GM21381 (cell line): ENCODE measurements around the gene TMEM54.

Experiments used
- ATAC-seq: cut with Tn5 transposase; IDR thresholded peaks from one replicate; pipeline ENCODE4 v1.9.1; 2021; ENCODE audit warnings: mild to moderate bottlenecking, moderate library complexity; ENCODE audit not compliant: unreplicated experiment

TMEM54 gene

GRCh38 chr1:32900956-32901822, at the start of gene TMEM54:
Gene TMEM54, minus strand, starts transcription at chr1:32901389. Its CDS starts 151 bp downstream, at chr1:32901238.
- ATAC-seq: no peak

- no peak for ATAC-seq
These were observed 48.3 kb upstream of the TMEM54 start for GRCh38 chr1:32949519-32949918.

- ATAC-seq: no peak
These were observed 47.7 kb upstream of the TMEM54 start for GRCh38 chr1:32948905-32949304.

- no peak for ATAC-seq
These were observed 47.2 kb upstream of the TMEM54 start for GRCh38 chr1:32948390-32948722.

- no peak for ATAC-seq
These were observed 46.6 kb upstream of the TMEM54 start for GRCh38 chr1:32947669-32948389.

- no peak for ATAC-seq
These were observed 45.2 kb upstream of the TMEM54 start for GRCh38 chr1:32946413-32946812.

GRCh38 chr1:32944180-32944579, 43.0 kb upstream of the TMEM54 start:
- ATAC-seq: no peak

- no peak for ATAC-seq
These were observed 38.6 kb upstream of the TMEM54 start for GRCh38 chr1:32939655-32940371.

GRCh38 chr1:32937061-32937460, 35.9 kb upstream of the TMEM54 start:
- ATAC-seq: no peak

GRCh38 chr1:32934535-32934934, 33.3 kb upstream of the TMEM54 start:
- ATAC-seq: no peak

GRCh38 chr1:32933742-32934322, 32.6 kb upstream of the TMEM54 start:
- ATAC-seq: no peak

- no peak for ATAC-seq
These were observed 30.6 kb upstream of the TMEM54 start for GRCh38 chr1:32931760-32932159.

- no peak for ATAC-seq
These were observed 28.2 kb upstream of the TMEM54 start for GRCh38 chr1:32929366-32929765.

GRCh38 chr1:32928715-32929114, 27.5 kb upstream of the TMEM54 start:
- no peak for ATAC-seq

- no peak for ATAC-seq
These were observed 27.1 kb upstream of the TMEM54 start for GRCh38 chr1:32928285-32928684.

- no peak for ATAC-seq
These were observed 26.3 kb upstream of the TMEM54 start for GRCh38 chr1:32927441-32927840.

GRCh38 chr1:32926562-32926961, 25.4 kb upstream of the TMEM54 start:
- ATAC-seq: no peak

GRCh38 chr1:32925403-32926162, 24.4 kb upstream of the TMEM54 start:
- no peak for ATAC-seq

GRCh38 chr1:32924881-32925344, 23.7 kb upstream of the TMEM54 start:
- ATAC-seq: no peak

GRCh38 chr1:32920833-32921232, 19.6 kb upstream of the TMEM54 start:
- ATAC-seq: no peak
